ENCODE measurements around the gene ABCG4. TPM values are rescaled to one million over a fixed set of nuclear protein-coding genes. Genes with fewer than 3 reads are reported as not detected.

Gene ABCG4
- total and polyA plus RNA-seq, 9 of the 15 experiments (the other 6 are each of a cell fraction or from before 2014, with no cell fraction given) = 0.03 to 0.11 (median 0.07) TPM; not detected in 4

DNA sequence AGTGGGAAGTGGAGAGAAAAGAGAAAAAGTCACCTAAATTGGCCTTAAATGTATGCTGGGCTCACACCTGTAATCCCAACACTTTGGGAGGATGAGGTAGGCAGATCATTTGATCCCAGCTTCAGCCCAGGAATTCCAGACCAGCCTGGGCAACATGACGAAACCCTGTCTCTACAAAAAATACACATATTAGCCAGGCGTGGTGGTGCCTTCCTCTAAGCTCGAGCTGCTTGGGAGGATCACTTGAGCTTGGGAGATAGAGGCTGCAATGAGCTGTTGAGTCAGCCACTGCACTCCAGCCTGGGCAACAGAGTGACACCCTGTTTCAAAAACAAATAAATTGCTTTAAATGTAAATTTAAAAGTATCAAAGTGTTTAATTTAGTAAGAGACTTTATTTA lies 61.2 kb downstream of the ABCG4 start (continued):
- TF ChIP-seq, protein P1, sequence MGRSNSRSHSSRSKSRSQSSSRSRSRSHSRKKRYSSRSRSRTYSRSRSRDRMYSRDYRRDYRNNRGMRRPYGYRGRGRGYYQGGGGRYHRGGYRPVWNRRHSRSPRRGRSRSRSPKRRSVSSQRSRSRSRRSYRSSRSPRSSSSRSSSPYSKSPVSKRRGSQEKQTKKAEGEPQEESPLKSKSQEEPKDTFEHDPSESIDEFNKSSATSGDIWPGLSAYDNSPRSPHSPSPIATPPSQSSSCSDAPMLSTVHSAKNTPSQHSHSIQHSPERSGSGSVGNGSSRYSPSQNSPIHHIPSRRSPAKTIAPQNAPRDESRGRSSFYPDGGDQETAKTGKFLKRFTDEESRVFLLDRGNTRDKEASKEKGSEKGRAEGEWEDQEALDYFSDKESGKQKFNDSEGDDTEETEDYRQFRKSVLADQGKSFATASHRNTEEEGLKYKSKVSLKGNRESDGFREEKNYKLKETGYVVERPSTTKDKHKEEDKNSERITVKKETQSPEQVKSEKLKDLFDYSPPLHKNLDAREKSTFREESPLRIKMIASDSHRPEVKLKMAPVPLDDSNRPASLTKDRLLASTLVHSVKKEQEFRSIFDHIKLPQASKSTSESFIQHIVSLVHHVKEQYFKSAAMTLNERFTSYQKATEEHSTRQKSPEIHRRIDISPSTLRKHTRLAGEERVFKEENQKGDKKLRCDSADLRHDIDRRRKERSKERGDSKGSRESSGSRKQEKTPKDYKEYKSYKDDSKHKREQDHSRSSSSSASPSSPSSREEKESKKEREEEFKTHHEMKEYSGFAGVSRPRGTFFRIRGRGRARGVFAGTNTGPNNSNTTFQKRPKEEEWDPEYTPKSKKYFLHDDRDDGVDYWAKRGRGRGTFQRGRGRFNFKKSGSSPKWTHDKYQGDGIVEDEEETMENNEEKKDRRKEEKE (IDR thresholded peaks at IDR 0.05; ENCODE audit: borderline replicate concordance in 1 of 2, control insufficient read depth in 1 of 2, low read depth in 2 of 2, low read length in 1 of 2) = no peak
- TF ChIP-seq, protein P2, sequence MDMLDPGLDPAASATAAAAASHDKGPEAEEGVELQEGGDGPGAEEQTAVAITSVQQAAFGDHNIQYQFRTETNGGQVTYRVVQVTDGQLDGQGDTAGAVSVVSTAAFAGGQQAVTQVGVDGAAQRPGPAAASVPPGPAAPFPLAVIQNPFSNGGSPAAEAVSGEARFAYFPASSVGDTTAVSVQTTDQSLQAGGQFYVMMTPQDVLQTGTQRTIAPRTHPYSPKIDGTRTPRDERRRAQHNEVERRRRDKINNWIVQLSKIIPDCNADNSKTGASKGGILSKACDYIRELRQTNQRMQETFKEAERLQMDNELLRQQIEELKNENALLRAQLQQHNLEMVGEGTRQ (CRISPR knock-in tag; IDR thresholded peaks at IDR 0.05) = no peak

Other genes starting within 250 kb of the ABCG4 start
Only the 7 nearest of the 21 such genes appear.
- gene HMBS, start 64.2 kb upstream of the ABCG4 start, total RNA-seq (2014; rRNA removed) = 82.8 and 118 TPM in 2 replicates
- 108 and 113 TPM in 2 replicates for gene HMBS, start 64.2 kb upstream of the ABCG4 start, total RNA-seq (2014; rRNA removed; fragmentation: Illumina TruSeq; extraction: Trizol)
- gene HMBS, start 64.2 kb upstream of the ABCG4 start, total RNA-seq (2015; rRNA removed; fragmentation: Illumina TruSeq; extraction: Trizol) = 52.3 and 56.9 TPM in 2 replicates
- 272 and 282 TPM in 2 replicates for gene HMBS, start 64.2 kb upstream of the ABCG4 start, total RNA-seq (2021)
- gene HMBS, start 64.2 kb upstream of the ABCG4 start, polyA plus RNA-seq (2011; rRNA removed) = 311 and 380 TPM in 2 replicates
- gene HMBS, start 64.2 kb upstream of the ABCG4 start, polyA plus RNA-seq (2014; fragmentation: Illumina TruSeq; extraction: Trizol) = 286 and 323 TPM in 2 replicates
- 100 to 1,000 TPM; 308 to 385 TPM for gene HMBS, start 64.2 kb upstream of the ABCG4 start, polyA plus RNA-seq (2014; fragmentation: Nextera tagmentation; extraction: Ambion mirVana)
- gene HMBS, start 64.2 kb upstream of the ABCG4 start, polyA plus RNA-seq (2014; rRNA removed) = 294 and 314 TPM in 2 replicates
- gene DPAGT1, start 47.2 kb upstream of the ABCG4 start, total RNA-seq (2014; rRNA removed) = 29.9 and 44.1 TPM in 2 replicates
- 42.2 and 43.8 TPM in 2 replicates for gene DPAGT1, start 47.2 kb upstream of the ABCG4 start, total RNA-seq (2014; rRNA removed; fragmentation: Illumina TruSeq; extraction: Trizol)
- 35.3 and 40.0 TPM in 2 replicates for gene DPAGT1, start 47.2 kb upstream of the ABCG4 start, total RNA-seq (2015; rRNA removed; fragmentation: Illumina TruSeq; extraction: Trizol)
- 79.3 and 85.8 TPM in 2 replicates for gene DPAGT1, start 47.2 kb upstream of the ABCG4 start, total RNA-seq (2021)
- gene DPAGT1, start 47.2 kb upstream of the ABCG4 start, polyA plus RNA-seq (2011; rRNA removed) = 85.0 and 126 TPM in 2 replicates
- gene DPAGT1, start 47.2 kb upstream of the ABCG4 start, polyA plus RNA-seq (2014; fragmentation: Illumina TruSeq; extraction: Trizol) = 112 and 113 TPM in 2 replicates
- 100 to 1,000 TPM in 1 of 2 experiments, 10 to 100 TPM in 1; 91.1 to 135 TPM for gene DPAGT1, start 47.2 kb upstream of the ABCG4 start, polyA plus RNA-seq (2014; fragmentation: Nextera tagmentation; extraction: Ambion mirVana)
- gene DPAGT1, start 47.2 kb upstream of the ABCG4 start, polyA plus RNA-seq (2014; rRNA removed) = 61.3 and 79.2 TPM in 2 replicates
- 16.9 and 23.8 TPM in 2 replicates for gene C2CD2L, start 41.7 kb upstream of the ABCG4 start, total RNA-seq (2014; rRNA removed)
- gene C2CD2L, start 41.7 kb upstream of the ABCG4 start, total RNA-seq (2014; rRNA removed; fragmentation: Illumina TruSeq; extraction: Trizol) = 6.9 and 11.8 TPM in 2 replicates
- 14.8 and 15.6 TPM in 2 replicates for gene C2CD2L, start 41.7 kb upstream of the ABCG4 start, total RNA-seq (2015; rRNA removed; fragmentation: Illumina TruSeq; extraction: Trizol)
- 34.1 and 41.2 TPM in 2 replicates for gene C2CD2L, start 41.7 kb upstream of the ABCG4 start, total RNA-seq (2021)
- 10.8 and 19.6 TPM in 2 replicates for gene C2CD2L, start 41.7 kb upstream of the ABCG4 start, polyA plus RNA-seq (2011; rRNA removed)
- gene C2CD2L, start 41.7 kb upstream of the ABCG4 start, polyA plus RNA-seq (2014; fragmentation: Illumina TruSeq; extraction: Trizol) = 29.7 and 34.7 TPM in 2 replicates
- 1 to 10 TPM in 1 of 2 experiments, under 1 TPM in 1; 0.66 to 1.0 TPM for gene C2CD2L, start 41.7 kb upstream of the ABCG4 start, polyA plus RNA-seq (2014; fragmentation: Nextera tagmentation; extraction: Ambion mirVana)
- 22.4 and 25.7 TPM in 2 replicates for gene C2CD2L, start 41.7 kb upstream of the ABCG4 start, polyA plus RNA-seq (2014; rRNA removed)
- gene HINFP, start 27.5 kb upstream of the ABCG4 start, total RNA-seq (2014; rRNA removed) = 15.1 and 17.0 TPM in 2 replicates
- 14.5 and 15.8 TPM in 2 replicates for gene HINFP, start 27.5 kb upstream of the ABCG4 start, total RNA-seq (2014; rRNA removed; fragmentation: Illumina TruSeq; extraction: Trizol)
- 13.8 and 13.9 TPM in 2 replicates for gene HINFP, start 27.5 kb upstream of the ABCG4 start, total RNA-seq (2015; rRNA removed; fragmentation: Illumina TruSeq; extraction: Trizol)
- 23.5 and 24.6 TPM in 2 replicates for gene HINFP, start 27.5 kb upstream of the ABCG4 start, total RNA-seq (2021)
- gene HINFP, start 27.5 kb upstream of the ABCG4 start, polyA plus RNA-seq (2011; rRNA removed) = 29.4 and 41.9 TPM in 2 replicates
- gene HINFP, start 27.5 kb upstream of the ABCG4 start, polyA plus RNA-seq (2014; fragmentation: Illumina TruSeq; extraction: Trizol) = 19.1 and 21.5 TPM in 2 replicates
- 10 to 100 TPM; 22.5 to 34.1 TPM for gene HINFP, start 27.5 kb upstream of the ABCG4 start, polyA plus RNA-seq (2014; fragmentation: Nextera tagmentation; extraction: Ambion mirVana)
- gene HINFP, start 27.5 kb upstream of the ABCG4 start, polyA plus RNA-seq (2014; rRNA removed) = 24.0 and 30.5 TPM in 2 replicates
- gene NLRX1, start 19.7 kb downstream of the ABCG4 start, total RNA-seq (2014; rRNA removed) = 1.3 and 1.4 TPM in 2 replicates
- gene NLRX1, start 19.7 kb downstream of the ABCG4 start, total RNA-seq (2014; rRNA removed; fragmentation: Illumina TruSeq; extraction: Trizol) = 0.19 and 0.22 TPM in 2 replicates
- 0.34 and 0.69 TPM in 2 replicates for gene NLRX1, start 19.7 kb downstream of the ABCG4 start, total RNA-seq (2015; rRNA removed; fragmentation: Illumina TruSeq; extraction: Trizol)
- gene NLRX1, start 19.7 kb downstream of the ABCG4 start, total RNA-seq (2021) = 2.1 and 2.3 TPM in 2 replicates
- 0.55 and 1.4 TPM in 2 replicates for gene NLRX1, start 19.7 kb downstream of the ABCG4 start, polyA plus RNA-seq (2011; rRNA removed)
- 0.49 and 1.1 TPM in 2 replicates for gene NLRX1, start 19.7 kb downstream of the ABCG4 start, polyA plus RNA-seq (2014; fragmentation: Illumina TruSeq; extraction: Trizol)
- under 1 TPM; 0.04 to 0.06 TPM for gene NLRX1, start 19.7 kb downstream of the ABCG4 start, polyA plus RNA-seq (2014; fragmentation: Nextera tagmentation; extraction: Ambion mirVana)
- 1.1 and 2.1 TPM in 2 replicates for gene NLRX1, start 19.7 kb downstream of the ABCG4 start, polyA plus RNA-seq (2014; rRNA removed)
- not detected in 2 replicates for gene NHERF4, start 36.4 kb downstream of the ABCG4 start, total RNA-seq (2014; rRNA removed)
- not detected in 2 replicates for gene NHERF4, start 36.4 kb downstream of the ABCG4 start, total RNA-seq (2014; rRNA removed; fragmentation: Illumina TruSeq; extraction: Trizol)
- gene NHERF4, start 36.4 kb downstream of the ABCG4 start, total RNA-seq (2015; rRNA removed; fragmentation: Illumina TruSeq; extraction: Trizol) = not detected in 2 replicates
- gene NHERF4, start 36.4 kb downstream of the ABCG4 start, total RNA-seq (2021) = not detected in 2 replicates
- not detected in 2 replicates for gene NHERF4, start 36.4 kb downstream of the ABCG4 start, polyA plus RNA-seq (2011; rRNA removed)
- gene NHERF4, start 36.4 kb downstream of the ABCG4 start, polyA plus RNA-seq (2014; fragmentation: Illumina TruSeq; extraction: Trizol) = not detected in 2 replicates
- not detected for gene NHERF4, start 36.4 kb downstream of the ABCG4 start, polyA plus RNA-seq (2014; fragmentation: Nextera tagmentation; extraction: Ambion mirVana)
- not detected in 2 replicates for gene NHERF4, start 36.4 kb downstream of the ABCG4 start, polyA plus RNA-seq (2014; rRNA removed)
- 5.9 and 6.4 TPM in 2 replicates for gene CBL, start 57.3 kb downstream of the ABCG4 start, total RNA-seq (2014; rRNA removed)
- gene CBL, start 57.3 kb downstream of the ABCG4 start, total RNA-seq (2014; rRNA removed; fragmentation: Illumina TruSeq; extraction: Trizol) = 9.9 and 12.1 TPM in 2 replicates
- gene CBL, start 57.3 kb downstream of the ABCG4 start, total RNA-seq (2015; rRNA removed; fragmentation: Illumina TruSeq; extraction: Trizol) = 7.6 and 8.2 TPM in 2 replicates
- 21.9 and 24.9 TPM in 2 replicates for gene CBL, start 57.3 kb downstream of the ABCG4 start, total RNA-seq (2021)
- gene CBL, start 57.3 kb downstream of the ABCG4 start, polyA plus RNA-seq (2011; rRNA removed) = 14.4 and 15.6 TPM in 2 replicates
- gene CBL, start 57.3 kb downstream of the ABCG4 start, polyA plus RNA-seq (2014; fragmentation: Illumina TruSeq; extraction: Trizol) = 17.6 and 18.8 TPM in 2 replicates
- gene CBL, start 57.3 kb downstream of the ABCG4 start, polyA plus RNA-seq (2014; fragmentation: Nextera tagmentation; extraction: Ambion mirVana) = 1 to 10 TPM; 3.2 to 6.2 TPM
- 10.7 and 10.9 TPM in 2 replicates for gene CBL, start 57.3 kb downstream of the ABCG4 start, polyA plus RNA-seq (2014; rRNA removed)